ENCODE measurements around the gene KRT38.

- TF ChIP-seq CTCF (IDR thresholded peaks at IDR 0.05; ENCODE audit: insufficient read depth, low read depth, low read length) (no peak), EZH2 (IDR thresholded peaks at IDR 0.05; ENCODE audit: insufficient read depth, low read length) (no peak)
Measured at GRCh38 chr17:41437769-41438168, 3.0 kb downstream of the KRT38 start.
